ENCODE results near the gene COL9A1.

The COL9A1 gene

GRCh38 chr6:70285201-70285600 lies 17.7 kb downstream of the COL9A1 start:
- DNase-seq, result no peak

DNA sequence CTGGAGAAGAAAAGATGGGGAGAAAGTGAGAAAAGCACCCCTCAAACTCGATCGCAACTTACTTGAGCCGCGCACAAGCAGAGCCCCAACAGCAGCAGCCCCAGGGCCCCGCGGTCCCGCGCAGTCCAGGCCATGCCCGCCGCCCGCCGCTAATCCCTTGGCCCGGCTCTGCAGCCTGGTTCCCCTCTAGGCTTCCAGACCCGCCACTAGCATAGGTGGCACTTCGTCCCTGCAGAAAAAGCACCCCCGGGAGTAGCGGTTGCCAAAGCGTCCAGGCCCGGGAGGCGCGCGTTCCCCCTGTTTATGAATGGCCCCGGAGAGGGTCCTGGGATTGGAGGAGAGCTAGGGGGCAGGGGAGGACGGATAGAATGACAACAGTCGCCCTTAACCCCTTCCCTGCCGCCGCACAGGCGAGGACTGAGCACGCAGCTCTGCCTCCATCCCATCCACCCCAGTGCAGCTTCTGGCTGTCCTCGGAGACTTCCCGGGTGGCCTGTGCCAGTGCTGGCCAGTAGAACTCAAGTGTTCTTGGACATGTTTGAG lies 19.9 kb downstream of the COL9A1 start:
- DNase-seq, result no peak

GRCh38 chr6:70282312-70282918 lies 20.5 kb downstream of the COL9A1 start:
- no peak for DNase-seq

- no peak for DNase-seq
Measured at GRCh38 chr6:70281923-70282311, 21.0 kb downstream of the COL9A1 start.

- no peak for DNase-seq
Measured at GRCh38 chr6:70280400-70280853, 22.5 kb downstream of the COL9A1 start.

GRCh38 chr6:70277470-70277869 lies 25.4 kb downstream of the COL9A1 start:
- DNase-seq, result peak; percentile 23

GRCh38 chr6:70274338-70274737 lies 28.5 kb downstream of the COL9A1 start:
- DNase-seq, result no peak

GRCh38 chr6:70272071-70272470 lies 30.8 kb downstream of the COL9A1 start:
- DNase-seq, result no peak

DNA sequence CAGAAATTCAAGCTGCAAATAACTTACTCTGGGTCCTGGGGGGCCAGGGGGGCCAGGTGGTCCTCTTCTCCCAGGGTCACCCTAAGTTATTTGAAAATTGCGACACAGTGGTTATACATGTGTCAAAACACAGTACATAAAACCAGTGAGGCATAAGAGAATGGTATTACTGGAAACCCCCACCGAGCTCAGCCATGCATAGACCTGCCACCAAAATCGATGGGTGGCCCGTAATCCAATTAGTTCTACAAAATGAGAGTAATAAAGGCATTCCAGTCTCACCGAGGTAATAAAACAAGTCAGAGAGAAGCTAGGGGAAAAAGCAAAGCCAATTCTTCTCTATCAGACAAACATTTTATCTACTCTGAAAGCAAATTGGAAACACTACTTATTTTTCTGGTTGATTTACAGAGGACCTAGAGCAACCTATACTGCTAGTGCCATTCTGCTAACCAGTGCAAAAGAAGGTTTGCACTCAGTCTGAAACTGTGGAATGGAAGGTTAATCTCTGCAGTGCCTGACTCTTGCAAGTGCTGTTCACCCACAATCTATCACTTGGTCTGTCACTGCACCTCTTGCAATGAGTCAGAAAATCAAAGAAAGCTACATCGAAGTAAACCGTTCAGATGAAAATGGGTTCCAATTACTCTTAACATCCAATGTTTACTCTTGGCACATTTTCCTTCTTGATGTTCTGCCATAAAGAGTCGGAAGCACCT lies 32.4 kb downstream of the COL9A1 start:
- no peak for DNase-seq

DNA sequence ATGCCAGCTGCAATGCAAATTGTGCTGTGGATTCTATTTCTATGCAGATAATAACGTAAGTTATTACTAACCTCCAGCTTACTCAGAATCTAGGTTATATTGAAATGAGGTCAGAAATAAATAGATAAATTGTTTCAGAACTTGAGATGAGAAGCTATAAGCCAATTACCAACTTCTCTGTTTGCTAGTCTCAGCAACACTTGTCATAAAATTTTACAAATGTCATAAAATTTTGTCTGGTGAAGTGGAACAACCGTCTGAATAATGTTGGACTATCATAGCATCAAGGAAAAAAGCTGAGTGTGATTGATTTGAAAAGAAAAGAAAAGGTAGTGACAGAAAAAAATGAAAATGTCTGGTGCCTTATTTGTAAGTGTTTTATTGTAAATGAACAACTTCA lies 36.7 kb downstream of the COL9A1 start:
- DNase-seq, result no peak

GRCh38 chr6:70264306-70264705 lies 38.6 kb downstream of the COL9A1 start:
- no peak for DNase-seq

GRCh38 chr6:70258483-70258882 lies 44.4 kb downstream of the COL9A1 start:
- DNase-seq, result no peak

GRCh38 chr6:70257768-70258273 lies 45.1 kb downstream of the COL9A1 start:
- no peak for DNase-seq

GRCh38 chr6:70254784-70255183 lies 48.1 kb downstream of the COL9A1 start:
- no peak for DNase-seq

DNA sequence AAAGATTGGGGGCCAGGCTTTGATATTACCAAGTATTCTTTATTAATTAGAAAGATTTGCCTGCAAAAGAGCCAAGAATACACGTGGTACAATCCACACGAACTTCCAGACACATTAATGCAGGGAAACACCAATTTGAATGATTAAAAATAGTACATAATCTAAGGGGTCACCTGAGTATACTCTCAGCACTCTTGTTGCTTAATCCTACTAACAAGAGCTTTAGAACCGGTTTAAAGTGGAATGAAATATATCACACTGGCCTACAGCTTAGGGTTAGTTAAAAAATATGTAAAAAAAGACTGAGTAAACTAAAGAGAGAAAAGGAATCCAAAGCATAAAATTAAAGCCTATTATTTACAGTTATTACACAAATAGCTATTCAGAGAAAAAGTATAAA lies 49.0 kb downstream of the COL9A1 start:
- no peak for DNase-seq

GRCh38 chr6:70252604-70253003 lies 50.3 kb downstream of the COL9A1 start:
- DNase-seq, result no peak

DNA sequence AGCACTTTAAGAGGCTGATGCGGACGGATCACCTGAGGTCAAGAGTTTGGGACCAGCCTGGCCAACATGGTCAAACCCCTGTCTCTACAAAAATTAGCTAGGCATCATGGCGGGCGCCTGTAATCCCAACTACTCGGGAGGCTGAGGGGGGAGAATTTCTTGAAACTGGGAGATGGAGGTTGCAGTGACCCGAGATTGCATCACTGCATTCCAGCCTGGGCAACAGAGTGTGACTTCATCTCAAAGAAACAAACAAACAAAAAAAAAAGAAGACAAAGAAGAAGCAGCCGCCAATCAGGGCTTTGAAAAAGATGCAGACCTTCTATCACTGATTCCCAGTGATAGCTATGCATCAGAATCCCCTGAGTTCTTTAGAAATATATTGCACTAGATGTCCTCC lies 56.8 kb downstream of the COL9A1 start:
- no peak for DNase-seq

DNA sequence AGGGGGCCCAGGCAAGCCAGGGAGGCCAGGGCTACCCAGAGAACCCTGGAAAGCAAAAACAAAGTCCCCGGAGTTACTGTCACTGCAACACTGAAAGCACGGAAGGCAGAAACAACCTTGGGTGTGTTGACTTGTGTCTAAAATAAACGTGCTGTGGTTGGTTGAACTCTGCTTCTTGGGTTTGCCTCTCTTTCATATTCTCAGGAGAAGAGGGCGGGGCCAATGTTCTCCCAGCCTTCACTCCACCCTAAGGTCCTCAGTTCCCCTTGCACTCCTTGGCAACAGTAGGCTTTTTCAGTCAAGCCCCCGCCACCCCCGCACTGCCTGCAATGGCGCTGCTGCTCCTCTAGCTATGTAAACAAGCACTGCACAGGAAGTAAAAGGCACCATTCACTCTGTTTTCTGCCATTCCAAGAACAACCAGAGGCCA lies 60.9 kb downstream of the COL9A1 start:
- no peak for DNase-seq

DNA sequence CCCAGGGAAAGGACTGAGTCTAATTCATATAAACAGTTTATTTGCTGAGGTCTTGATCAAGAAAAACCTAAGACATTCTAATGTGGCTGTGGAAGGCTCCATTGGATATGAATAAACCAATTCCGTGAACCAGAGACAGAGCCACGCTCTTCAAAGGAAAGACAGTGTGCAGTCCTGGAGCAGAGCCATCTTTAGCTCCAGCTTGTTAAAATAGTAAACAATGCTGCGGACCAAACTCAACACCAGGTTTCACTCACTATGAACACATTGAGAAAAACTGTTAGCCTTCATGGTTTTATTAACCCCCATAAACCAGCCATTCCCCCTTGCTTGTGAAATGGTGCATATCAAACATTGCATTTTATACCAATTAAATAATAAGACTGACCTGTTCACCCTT lies 61.9 kb downstream of the COL9A1 start:
- DNase-seq, result no peak

- no peak for DNase-seq
Measured at GRCh38 chr6:70236343-70236742, 66.5 kb downstream of the COL9A1 start.

- DNase-seq, result no peak
Measured at GRCh38 chr6:70234561-70235236, 68.2 kb downstream of the COL9A1 start.

DNA sequence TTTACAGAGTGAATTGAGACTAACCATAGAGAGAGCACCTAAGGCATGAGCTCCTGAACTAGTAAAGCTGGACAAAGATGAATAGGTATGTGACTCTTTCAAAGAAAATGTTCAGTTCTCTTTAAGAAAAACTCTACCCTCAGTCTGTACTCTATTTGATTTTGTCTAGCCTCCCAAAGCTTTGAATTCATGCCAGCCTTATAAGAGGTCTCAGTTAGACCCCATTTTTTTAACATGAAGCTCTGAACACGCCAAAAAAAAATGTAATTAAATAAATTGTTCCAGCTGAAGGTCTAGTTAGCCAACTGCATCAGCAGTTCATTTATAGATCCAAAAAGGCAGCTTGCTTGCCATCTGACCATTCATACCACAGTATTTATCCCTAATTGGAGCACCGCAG lies 71.6 kb downstream of the COL9A1 start:
- DNase-seq, result no peak

DNA sequence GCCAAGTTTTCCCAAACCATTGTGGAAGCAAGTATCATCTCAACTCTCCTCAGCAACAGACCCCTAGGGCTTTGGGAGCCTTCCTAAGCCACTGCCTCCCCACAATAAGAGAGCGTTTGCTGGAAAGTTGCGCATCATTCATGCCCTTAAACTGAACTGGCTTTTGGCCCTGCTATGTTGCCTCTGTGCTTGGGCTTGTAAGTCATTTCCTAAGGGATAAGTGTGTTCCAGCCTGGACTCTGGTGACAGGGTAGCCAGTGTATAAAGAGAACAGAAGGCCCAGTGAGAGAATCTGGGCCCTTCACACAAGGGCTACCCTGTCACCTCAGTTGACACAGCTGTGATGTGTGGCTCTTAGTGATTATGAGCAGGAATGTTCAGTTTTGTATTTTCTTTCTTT lies 77.8 kb downstream of the COL9A1 start:
- no peak for DNase-seq

DNA sequence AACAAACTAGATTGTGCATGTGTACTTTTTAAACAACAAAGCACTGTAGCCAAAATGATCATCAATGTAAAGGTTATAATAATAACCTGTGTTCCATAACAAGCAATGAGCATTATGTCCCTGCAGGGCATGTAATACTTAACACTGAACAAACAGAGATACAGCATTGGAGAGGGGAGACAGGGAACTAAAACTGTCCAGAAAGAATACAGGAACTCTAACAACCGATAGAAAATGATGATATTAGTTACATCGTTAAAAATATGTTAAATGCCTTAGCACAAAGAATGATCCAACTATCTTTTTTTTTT lies 80.5 kb downstream of the COL9A1 start:
- DNase-seq, result no peak
